NCI-H1436 (cell line): ENCODE measurements around the gene SLC9A3.
"Not testable (repeated sequence)": the region's sequence is repeated elsewhere in the genome, so short reads cannot be mapped to it uniquely, and the experiment has no call there.

ENCODE experiments used
- DNase-seq: peaks from one replicate; lab custom pipeline; 2025; lab: John Stamatoyannopoulos, UW

SLC9A3 gene

DNA sequence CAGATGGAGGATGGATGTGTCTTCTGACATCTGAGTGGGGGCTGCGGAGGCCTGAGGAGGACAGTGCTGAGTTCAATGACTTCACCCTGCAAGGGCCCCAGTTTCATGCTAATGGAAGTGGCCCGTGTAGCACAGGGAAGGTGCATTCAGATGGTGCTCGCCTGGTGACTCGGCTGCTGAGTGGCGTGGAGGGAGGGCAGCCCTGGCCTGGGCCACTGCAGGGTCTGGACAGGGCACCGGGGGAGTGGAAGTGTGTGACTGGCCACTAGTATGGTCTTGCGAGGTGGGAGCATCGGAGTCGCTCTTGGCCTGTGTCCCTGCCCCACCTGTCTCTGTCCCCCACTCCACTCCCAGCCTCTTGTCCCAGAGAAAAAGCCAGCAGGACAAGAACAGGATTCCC is 1.7 kb upstream of the SLC9A3 start:
- DNase-seq, result no peak

GRCh38 chr5:524973-525761 is 918 bp upstream of the SLC9A3 start:
- no peak for DNase-seq

- DNase-seq, result no peak
Observed at GRCh38 chr5:523441-524222, 617 bp downstream of the SLC9A3 start.

DNA sequence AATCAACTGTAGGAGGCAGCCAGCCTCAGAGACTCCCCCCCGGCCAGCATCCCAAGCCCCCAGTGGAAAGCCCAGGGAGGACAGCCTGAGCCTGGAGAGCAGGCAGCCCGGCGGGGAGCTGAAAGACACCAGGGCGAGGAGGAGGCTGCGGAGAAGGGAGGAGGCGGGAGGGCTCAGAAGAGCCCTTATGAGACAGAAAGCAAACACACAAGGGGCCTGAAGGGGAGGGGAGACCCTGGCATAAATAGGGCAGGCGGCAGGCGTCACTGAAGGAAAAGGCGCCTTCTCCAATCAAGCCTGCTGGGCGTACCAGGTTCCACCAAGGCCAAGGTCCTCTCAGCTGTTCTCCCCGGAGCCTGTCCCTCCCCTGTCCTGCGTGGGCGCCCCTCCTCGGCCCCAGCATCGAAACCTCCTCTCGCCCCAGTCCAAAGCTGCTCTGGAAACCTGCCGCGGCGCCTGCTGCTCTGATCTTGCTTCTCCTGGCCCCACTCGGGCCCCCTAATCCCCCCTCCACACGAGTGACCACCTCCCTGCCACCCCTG is 1.3 kb downstream of the SLC9A3 start:
- peak; percentile 86 for DNase-seq

DNA sequence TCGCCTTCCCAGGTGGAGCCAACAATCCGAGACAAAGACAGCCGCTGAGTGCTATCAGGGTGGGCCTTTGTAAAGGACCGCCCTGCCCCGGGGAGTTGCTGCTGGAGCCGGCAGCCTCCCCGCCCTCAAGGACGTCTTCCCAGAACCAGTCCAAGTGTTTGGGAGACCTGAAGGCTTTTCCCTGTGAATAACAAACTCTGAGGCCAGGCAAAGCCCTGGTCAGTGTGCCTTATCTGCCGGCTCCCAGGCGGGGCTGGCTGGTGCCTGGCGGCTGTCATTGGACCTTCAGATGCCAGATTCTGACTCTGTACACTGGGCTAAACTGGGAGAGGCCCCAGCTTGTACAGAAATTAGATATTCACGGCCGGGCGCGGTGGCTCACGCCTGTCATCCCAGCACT is 2.1 kb downstream of the SLC9A3 start:
- DNase-seq, result no peak

GRCh38 chr5:521680-522079 is 2.6 kb downstream of the SLC9A3 start:
- no peak for DNase-seq

DNA sequence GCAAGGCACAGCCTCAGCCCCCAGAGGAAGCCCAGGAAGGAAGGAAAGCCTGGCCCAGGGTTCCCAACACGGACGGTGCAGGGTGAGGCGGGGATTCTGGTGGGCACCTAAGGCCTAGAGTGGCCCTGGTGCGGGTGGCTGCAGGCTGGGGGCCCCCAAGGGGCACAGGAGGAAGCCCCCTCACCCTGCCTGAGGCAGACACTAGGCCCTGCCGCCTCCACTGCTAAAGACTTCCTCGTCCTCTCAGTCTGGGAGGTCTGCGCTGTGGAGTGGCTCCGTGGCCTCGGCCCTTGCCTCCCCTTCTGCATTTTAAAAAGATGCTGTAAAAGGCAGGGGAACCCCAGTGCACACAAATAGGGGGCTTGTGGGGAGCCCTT is 3.4 kb downstream of the SLC9A3 start:
- no peak for DNase-seq

DNA sequence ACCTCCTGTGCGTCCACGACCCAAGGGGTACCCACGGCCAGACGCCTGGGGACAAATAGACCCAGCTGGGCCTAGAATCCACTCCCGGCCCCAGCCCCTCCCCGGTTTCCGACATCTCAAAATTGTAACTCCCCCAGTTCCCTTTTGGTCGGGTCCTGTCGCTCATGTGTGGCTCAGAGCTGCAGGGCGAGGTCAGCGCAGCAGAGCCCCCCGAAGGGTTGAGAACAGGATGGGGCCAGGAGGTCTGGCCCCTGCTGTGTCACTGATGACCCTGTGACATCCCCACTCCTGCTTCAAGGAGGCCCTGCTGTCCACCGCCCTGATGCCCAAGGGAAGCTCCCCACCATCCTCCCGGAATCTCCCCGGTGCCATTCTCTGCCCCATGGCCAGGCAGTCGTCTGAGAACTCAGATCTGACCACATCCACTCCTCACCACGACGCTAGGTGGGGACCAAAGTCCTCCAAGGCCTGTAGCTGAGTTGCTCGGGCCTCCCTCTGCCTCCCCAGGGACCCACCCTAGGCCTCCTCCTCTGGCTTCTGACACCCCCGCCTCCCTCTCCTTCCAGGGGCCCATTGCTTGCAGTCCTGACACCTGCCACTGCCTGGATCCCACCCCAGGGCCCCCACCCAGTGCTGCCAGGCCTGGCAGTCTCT is 3.9 kb downstream of the SLC9A3 start:
- no peak for DNase-seq

- DNase-seq, result no peak
Observed at GRCh38 chr5:518721-519120, 5.5 kb downstream of the SLC9A3 start.

GRCh38 chr5:517535-518100 is 6.6 kb downstream of the SLC9A3 start:
- DNase-seq, result no peak

DNA sequence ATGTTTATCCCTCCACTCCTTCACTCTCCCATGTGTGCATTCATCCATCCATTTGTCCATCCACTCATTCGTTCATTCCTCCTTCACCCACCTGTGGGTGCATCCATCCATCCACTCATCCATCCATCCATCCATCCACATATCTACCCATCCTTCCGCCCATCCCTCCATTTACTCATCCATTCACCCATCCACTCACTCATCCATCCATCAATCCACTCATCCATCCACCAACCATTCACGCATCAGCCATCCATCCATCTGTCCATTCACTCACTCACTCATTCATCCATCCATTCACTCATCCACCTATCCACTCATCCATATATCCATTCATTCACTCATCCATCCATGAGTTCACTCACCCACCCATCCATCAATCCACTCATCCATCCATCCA is 7.3 kb downstream of the SLC9A3 start:
- no peak for DNase-seq

DNA sequence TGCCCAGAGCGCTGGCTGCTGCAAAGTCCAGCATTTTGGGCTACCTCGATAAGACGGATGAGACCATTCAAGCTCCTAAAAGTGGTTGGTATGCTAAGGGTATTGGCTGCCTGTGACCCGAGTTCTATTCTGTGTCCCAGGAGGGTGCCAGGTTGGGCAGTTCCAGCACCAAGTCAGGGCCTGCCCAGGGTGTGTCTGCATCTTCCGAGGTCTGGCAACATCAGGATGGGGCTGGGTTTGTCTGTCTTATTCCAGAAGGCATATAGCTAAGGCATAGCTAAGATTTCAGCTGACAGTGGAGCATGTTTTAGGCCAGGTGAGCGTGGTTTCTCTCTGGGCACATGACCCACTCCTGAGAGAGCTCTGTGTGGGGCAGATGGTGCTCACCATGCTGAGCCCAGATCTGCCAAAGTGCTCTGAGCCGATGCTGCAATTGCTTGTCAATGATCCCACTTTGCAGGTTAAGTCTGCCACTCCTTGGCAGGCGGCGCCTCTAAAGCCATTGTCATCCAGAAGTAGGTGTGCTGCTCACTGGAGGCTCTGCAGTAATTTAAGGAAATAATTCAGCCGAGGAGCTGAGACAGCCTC is 7.8 kb downstream of the SLC9A3 start:
- DNase-seq, result no peak

DNA sequence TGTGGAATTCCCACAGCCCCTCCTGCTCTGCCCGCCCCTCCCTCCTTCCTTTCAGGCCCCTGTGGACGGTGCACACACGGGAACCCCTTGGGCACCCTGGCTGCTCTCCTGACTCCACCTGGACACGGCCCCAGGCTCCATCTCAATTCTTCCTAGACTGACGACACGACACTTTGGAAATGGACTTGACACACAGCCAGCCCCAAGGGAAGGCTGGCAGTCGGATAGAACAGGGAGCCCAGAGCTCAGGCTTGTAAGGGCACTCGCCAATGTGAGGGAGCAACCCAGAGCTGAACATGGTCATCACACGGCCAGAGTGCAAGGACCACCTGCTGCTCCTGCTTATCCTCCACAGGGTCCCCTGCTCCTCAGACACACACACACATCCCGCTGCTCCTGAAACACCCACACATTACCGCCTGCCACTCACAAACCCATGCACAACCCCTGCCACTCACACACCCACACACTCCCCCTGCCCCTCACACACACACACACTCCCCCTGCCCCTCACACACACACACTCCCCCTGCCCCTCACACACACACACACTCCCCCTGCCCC is 8.9 kb downstream of the SLC9A3 start:
- DNase-seq, result no peak

GRCh38 chr5:514673-515072 is 9.6 kb downstream of the SLC9A3 start:
- DNase-seq, result no peak

DNA sequence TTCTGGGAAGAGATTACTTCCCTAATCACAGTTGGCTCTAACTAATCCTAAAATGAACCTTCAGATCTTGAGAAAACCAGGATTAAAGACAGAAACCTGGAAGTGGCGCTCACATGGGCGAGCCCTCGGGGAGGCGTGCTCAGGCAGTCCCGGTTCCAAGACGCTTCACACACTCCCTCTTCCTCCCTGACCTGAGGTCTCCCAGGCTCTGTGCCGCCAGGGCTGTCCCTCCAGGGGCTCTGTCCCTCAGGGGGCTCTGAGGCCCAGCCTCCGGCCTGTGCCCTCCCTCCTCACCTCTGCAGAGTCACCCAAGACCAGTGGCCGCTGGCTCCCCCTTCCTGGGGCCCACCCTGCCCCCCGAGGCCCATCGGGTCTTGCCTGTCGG is 10.2 kb downstream of the SLC9A3 start:
- DNase-seq, result no peak

DNA sequence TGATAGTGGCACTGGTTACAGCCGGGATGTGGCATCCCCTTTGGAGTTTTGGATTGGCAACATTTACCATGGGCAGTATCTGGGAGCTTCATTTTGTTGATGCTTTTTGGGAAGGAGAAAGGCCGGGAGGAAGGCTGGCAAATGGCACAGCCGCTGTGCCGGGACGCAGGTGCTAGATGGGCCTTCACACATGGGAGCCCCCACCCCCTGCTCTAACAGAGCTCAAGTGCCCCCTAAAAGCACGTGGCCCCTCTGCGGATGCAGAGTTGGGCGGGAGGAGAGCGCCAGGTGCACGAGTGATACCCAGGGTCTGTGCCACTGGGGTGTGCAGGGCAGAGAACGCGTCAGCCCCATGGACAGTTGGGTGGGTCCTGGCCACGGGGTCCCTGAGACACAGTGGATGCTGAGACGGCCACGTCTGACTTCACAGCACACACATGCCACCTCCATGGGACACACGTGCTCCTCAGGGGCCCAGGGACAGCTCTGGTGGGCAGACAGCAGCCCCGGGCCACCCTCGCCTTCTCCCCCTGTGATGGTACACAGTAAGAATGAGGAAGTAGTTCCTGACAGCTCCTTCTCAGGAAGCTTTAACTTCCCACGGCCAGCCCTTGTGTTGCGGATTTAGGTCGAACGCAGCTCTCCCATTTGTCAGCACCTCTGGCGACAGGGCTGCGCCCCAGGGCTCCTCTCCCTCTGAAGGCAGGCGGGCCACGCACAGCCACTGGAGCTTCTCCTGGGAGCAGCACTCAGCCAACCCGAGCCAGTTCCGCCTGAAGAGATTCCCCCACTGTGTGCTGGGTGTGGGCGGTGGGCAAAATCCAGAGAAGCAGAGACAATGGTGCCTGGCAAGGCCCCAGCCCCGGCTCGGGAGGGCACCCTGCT is 10.8 kb downstream of the SLC9A3 start:
- no peak for DNase-seq

- DNase-seq, result no peak
Observed at GRCh38 chr5:511476-511875, 12.8 kb downstream of the SLC9A3 start.

DNA sequence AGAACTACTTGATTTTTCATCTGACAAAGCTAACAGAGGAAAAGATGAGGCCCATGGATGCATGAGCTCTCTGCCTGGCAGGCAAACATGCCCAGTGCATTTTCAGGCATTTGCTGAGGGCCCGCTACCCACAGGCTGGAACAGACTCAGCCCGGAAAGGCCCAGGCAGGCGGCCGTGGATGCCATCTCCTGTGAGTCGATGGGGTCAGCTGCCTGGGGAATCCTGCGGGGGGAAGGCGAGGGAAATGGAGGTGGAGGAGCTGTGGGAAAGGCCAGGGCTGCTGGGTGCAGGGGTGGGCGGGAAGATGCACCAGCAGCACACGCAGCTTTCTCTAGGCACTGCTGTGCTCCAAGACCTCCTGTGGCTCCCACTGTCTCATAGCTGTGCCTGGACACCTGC is 13.7 kb downstream of the SLC9A3 start:
- no peak for DNase-seq

- no peak for DNase-seq
Observed at GRCh38 chr5:509611-510185, 14.6 kb downstream of the SLC9A3 start.

DNA sequence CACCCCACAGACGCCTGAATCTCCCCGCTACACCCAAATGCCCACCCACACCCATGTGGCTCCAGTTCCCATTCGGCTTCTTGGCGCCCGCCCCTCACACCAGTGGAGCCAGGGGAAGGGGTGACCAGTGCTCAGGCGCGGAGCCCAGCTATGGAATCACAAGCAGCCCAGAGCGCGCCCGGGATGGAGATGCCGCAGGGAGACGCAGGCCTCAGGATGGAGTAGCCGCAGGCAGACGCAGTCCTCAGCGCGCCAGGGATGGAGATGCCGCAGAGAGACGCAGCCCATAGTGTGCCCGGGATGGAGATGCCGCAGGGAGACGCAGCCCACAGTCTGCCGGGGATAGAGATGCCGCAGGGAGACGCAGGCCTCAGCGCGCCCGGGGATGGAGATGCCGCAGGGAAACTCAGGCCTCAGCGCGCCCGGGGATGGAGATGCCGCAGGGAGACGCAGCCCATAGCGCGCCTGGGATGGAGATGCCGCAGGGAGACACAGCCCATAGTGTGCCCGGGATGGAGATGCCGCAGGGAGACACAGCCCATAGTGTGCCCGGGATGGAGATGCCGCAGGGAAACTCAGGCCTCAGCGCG is 16.2 kb downstream of the SLC9A3 start:
- DNase-seq, result not testable (repeated sequence)
